Activated CD4-positive, alpha-beta memory T cell treated with anti-CD3 and anti-CD28 coated beads, Interleukin-2, amount 10 ng/mL, durations not matched to agents 7 days and 5 days (primary cell): Measurements from ENCODE around the gene ZCCHC10. TPM values are rescaled to one million over a fixed set of nuclear protein-coding genes. Genes with fewer than 3 reads are reported as not detected.
"Not testable (repeated sequence)": the region's sequence is repeated elsewhere in the genome, so short reads cannot be mapped to it uniquely, and the experiment has no call there.

Experiments
- CTCF ChIA-PET: fragments of 350-600 bp; sonication (Branson Sonifier 250); formaldehyde crosslinking; loops from one replicate; lab custom pipeline; 2021; ENCODE audit warnings: antibody characterized with exemption, inconsistent platforms; lab: Charles Lee
- POLR2A ChIA-PET: fragments of 350-600 bp; sonication (Branson Sonifier 250); formaldehyde crosslinking; loops from one replicate; lab custom pipeline; 2021; ENCODE audit warnings: antibody characterized with exemption; lab: Charles Lee
- DNase-seq: peaks from one replicate; pipeline ENCODE4 v3.0.0-alpha.2; 2020
- H3K27ac Mint-ChIP-seq: one replicate; pipeline ENCODE4 v1.8.0; 2021; ENCODE audit warnings: mild to moderate bottlenecking, mixed read lengths
- H3K27me3 Mint-ChIP-seq: one replicate; pipeline ENCODE4 v1.8.0; 2021; ENCODE audit warnings: mixed read lengths
- H3K36me3 Mint-ChIP-seq: one replicate; pipeline ENCODE4 v1.8.0; 2021; ENCODE audit warnings: low read depth, mixed read lengths
- H3K4me1 Mint-ChIP-seq: one replicate; pipeline ENCODE4 v1.8.0; 2021; ENCODE audit warnings: mixed read lengths
- H3K4me3 Mint-ChIP-seq: one replicate; pipeline ENCODE4 v1.8.0; 2021; ENCODE audit warnings: mild to moderate bottlenecking, mixed read lengths
- H3K9me3 Mint-ChIP-seq: one replicate; pipeline ENCODE4 v1.8.0; 2021; ENCODE audit warnings: mixed read lengths
- total RNA-seq, 2 experiments: library from RNA; stranded (reverse); gene quantifications; one replicate each; pipeline ENCODE4 v1.2.3, GENCODE V29; 2021

Gene ZCCHC10
- total RNA-seq, 2 experiments from 2014 or later = 27.9 to 28.0 TPM

DNA sequence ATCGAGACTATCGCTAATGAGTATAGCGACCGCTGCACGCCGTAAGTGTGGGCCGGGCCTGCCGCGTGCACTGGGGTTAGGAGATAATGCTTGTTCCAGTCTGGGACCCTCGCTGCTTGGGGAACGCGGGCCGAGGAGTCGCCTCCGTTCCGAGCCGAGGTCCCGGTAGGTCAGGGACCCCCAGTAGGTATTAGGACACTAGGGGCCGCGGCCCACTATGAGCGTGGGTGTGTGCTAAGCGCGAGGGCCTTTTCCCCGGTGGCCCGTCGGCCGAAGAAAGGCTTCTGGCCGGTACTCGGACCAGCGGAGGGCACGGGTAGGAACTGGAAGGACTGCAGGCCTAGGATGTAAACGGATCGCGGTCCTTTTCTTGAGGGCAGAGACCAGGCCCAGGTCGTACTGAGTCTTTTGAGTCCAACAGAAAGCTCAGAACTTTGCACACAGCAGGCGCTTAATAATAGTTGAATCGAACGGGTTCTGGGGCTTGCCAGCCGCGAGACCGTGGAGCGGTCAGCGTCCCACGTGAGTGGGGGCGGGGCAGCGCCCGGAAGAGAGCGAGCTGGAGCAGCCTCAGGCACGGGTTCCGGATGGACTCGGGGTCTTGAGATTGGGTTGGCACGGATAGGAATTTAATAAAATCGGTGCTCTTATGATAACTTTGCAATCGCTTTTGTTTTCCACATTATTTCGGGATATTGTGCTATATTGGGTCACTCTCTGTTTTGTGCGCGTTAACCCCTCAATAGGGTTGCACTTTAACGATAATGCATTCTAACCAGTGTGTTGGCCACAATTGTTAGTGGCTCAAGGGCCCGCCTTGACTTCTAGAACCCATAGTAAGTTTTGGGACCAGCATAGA lies 26.2 kb upstream of the ZCCHC10 start:
- ChIA-PET CTCF (interaction anchor here (1.9 to 2.3 kb wide), 2 partner anchors 25 to 90 kb away, joined by 7 to 9 read pairs; partner anchors contain the start of gene AFF4), POLR2A (interaction anchor here (0.9 to 4.0 kb wide), 25 partner anchors 9 to 1173 kb away, joined by 3 to 47 read pairs (median 4); partner anchors contain the start of genes AFF4, GDF9, KIF3A and PPP2CA)
- Mint-ChIP-seq H3K9me3 (no peaks in the 10 kb centered on the region), H3K27me3 (no peaks in the 10 kb centered on the region), H3K27ac (peak overlapping the region; percentile 100), H3K36me3 (peaks cover 23% of the 10 kb centered on the region), H3K4me3 (peak overlapping the region; percentile 97), H3K4me1 (peaks cover 55% of the 10 kb centered on the region)
- DNase-seq = peak; percentile 74

DNA sequence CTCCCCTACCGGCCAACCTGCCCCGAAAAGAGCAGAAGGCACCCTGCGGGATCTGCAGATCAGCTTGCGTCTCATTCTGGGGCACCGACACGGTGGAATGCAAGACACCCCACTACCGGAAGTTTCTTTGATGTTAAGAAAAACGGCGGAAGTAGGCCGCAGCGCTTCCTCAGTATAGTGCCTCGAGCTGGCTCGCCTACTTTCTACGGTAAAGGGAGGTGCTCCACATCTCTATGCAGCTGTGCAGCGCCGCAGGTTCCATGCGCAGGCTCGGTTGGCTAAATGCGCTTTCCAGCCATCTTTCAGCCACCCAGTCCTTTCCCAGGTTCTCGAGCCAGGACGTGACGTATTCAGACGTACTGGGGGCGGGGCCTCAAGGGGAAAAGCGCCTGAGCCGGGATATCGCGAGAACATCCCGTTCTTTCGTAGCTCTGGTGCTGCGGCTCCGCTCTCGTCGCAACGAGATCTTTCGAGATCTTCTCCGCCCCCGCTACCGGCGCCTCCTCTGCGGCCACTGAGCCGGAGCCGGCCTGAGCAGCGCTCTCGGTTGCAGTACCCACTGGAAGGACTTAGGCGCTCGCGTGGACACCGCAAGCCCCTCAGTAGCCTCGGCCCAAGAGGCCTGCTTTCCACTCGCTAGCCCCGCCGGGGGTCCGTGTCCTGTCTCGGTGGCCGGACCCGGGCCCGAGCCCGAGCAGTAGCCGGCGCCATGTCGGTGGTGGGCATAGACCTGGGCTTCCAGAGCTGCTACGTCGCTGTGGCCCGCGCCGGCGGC lies 25.4 kb upstream of the ZCCHC10 start, which contains the start of gene HSPA4:
HSPA4 (plus strand) TSS at position 472 of the 775 bp plus-strand sequence; CDS start at position 710, 238 bp downstream.
- POLR2A ChIA-PET = interaction anchor here (0.9 to 4.0 kb wide), 31 partner anchors 9 to 1174 kb away, joined by 3 to 47 read pairs (median 4); partner anchors contain the start of genes AFF4, GDF9, KIF3A and PPP2CA
- no peaks in the 10 kb centered on the region for H3K9me3 Mint-ChIP-seq
- CTCF ChIA-PET = interaction anchor here (1.9 to 2.3 kb wide), 2 partner anchors 24 to 89 kb away, joined by 7 to 9 read pairs; partner anchors contain the start of gene AFF4
- H3K27ac Mint-ChIP-seq = peak within 1 kb of the TSS; percentile 100
- H3K4me3 Mint-ChIP-seq = peak within 1 kb of the TSS; percentile 97
- peak; percentile 98 for DNase-seq
- H3K27me3 Mint-ChIP-seq = no peaks in the 10 kb centered on the region
- H3K4me1 Mint-ChIP-seq = peaks cover 50% of the 10 kb centered on the region
- H3K36me3 Mint-ChIP-seq = peaks cover 23% of the 10 kb centered on the region

DNA sequence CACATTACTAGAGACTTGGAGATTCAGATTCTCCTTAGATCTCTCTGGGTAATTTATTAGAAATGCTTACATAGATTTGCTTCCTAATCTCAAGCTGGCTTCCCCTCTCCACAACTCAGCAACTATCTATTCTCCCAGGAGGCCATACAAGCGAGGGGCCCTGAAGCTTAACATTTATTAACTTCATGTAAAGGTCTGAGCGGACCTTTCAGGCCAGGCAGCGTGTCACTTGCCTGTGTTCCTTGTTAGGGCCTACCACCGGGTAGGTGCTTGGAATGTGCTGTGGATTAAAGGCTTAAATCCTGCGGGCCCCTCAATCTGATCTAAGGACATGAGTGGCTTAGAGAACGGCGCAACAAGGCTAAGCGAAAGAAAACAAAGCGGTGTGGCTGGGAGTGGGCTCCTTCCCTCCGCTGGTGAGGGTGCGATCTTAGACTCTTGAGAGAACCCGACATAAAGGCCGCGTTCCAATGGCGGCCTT lies 24.8 kb upstream of the ZCCHC10 start:
- H3K27ac Mint-ChIP-seq = peak overlapping the region; percentile 100
- peak overlapping the region; percentile 97 for H3K4me3 Mint-ChIP-seq
- no peak for DNase-seq
- CTCF ChIA-PET = interaction anchor here (1.9 to 2.3 kb wide), 2 partner anchors 23 to 88 kb away, joined by 7 to 9 read pairs; partner anchors contain the start of gene AFF4
- H3K9me3 Mint-ChIP-seq = no peaks in the 10 kb centered on the region
- POLR2A ChIA-PET = interaction anchor here (0.9 to 4.0 kb wide), 26 partner anchors 8 to 1175 kb away, joined by 3 to 47 read pairs (median 4); partner anchors contain the start of genes AFF4, GDF9, PPP2CA and SKP1
- H3K4me1 Mint-ChIP-seq = peaks cover 49% of the 10 kb centered on the region
- no peaks in the 10 kb centered on the region for H3K27me3 Mint-ChIP-seq
- H3K36me3 Mint-ChIP-seq = peaks cover 23% of the 10 kb centered on the region

DNA sequence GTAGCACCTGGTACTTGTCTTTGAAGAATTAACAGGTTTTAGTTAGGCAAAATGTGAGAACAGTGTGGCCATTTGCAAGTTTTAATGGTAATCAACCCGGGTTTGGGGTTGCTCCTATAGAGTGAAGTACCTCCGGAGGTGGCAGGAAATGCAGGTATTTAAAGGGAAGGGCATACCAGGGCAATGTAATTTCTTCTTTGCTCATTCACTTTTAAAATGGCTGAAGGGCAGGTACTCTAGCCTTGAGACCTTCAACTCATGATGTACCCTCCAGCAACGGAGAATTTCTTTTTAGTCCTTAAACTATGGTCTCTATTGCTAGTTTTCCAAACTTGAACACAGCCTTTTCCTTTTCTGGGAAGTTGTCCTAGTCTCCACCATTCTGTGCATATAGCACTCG lies 24.2 kb upstream of the ZCCHC10 start:
- H3K36me3 Mint-ChIP-seq = peaks cover 23% of the 10 kb centered on the region
- H3K9me3 Mint-ChIP-seq = no peaks in the 10 kb centered on the region
- peak overlapping the region; percentile 100 for H3K27ac Mint-ChIP-seq
- H3K4me3 Mint-ChIP-seq = peak overlapping the region; percentile 97
- CTCF ChIA-PET = no interaction called here
- peaks cover 45% of the 10 kb centered on the region for H3K4me1 Mint-ChIP-seq
- POLR2A ChIA-PET = interaction anchor here (1.0 to 4.0 kb wide), 12 partner anchors 12 to 184 kb away, joined by 3 to 47 read pairs (median 8); partner anchors contain the start of genes AFF4, GDF9, UQCRQ and ZCCHC10
- DNase-seq = no peak
- H3K27me3 Mint-ChIP-seq = no peaks in the 10 kb centered on the region

DNA sequence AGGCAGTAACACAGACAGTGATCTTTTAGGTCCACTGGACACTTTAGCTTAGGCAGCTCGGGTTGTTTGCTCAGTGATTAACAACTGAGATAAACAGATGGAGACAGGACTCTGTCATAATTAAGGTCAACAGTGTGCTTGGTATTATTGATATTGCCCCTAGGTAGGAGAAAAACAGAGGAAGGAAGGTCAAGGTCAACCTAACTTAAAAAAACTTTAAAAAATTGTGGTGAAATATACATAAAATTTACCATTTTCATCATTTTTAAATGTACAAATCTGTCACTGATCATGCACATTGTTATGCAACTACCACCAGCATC lies 23.3 kb upstream of the ZCCHC10 start:
- CTCF ChIA-PET = no interaction called here
- H3K4me1 Mint-ChIP-seq = peaks cover 37% of the 10 kb centered on the region
- POLR2A ChIA-PET = interaction anchor here (1.3 to 4.0 kb wide), 2 partner anchors 18 to 86 kb away, joined by 5 to 42 read pairs; partner anchors contain the start of gene AFF4
- H3K27ac Mint-ChIP-seq = peak overlapping the region; percentile 34
- peaks cover 22% of the 10 kb centered on the region for H3K36me3 Mint-ChIP-seq
- no peak overlapping the region for H3K4me3 Mint-ChIP-seq
- no peaks in the 10 kb centered on the region for H3K9me3 Mint-ChIP-seq
- DNase-seq = no peak
- no peaks in the 10 kb centered on the region for H3K27me3 Mint-ChIP-seq

DNA sequence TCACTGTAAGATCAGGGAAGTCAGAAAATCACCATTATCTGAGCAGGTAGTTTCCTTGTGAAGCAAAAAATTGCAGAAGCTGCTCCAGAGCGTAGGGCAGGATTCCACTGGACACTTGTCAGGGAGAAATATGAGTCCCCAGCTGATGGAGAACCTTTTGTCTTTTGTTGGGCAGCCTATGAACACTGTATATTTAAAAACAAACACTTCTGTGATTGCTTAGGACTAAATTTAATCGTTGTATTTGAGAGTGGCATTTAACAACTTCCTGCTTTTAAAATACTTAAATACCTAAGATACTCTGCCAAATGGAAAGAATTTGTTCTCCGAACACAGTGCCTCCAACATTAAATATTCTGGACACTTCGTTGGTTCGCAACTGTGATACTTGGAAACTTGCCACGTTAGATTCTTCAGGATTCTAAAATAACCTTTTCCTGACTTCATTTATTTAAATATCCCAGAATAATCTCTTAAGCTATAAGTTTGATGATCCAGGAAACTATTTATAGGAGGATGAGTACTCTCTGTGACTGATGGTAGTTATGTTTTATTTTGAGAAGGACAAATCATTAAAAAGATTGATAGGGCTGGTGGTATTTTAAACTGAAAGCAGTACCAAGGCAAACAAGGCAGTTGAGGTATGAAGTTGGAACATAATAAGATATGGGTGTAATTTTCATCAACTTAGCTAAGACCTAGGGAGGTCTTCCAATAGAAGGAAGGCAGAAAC lies 22.8 kb upstream of the ZCCHC10 start:
- no peak for DNase-seq
- ChIA-PET POLR2A (interaction anchor here (1.3 to 4.0 kb wide), 3 partner anchors 18 to 85 kb away, joined by 5 to 42 read pairs (median 6); partner anchors contain the start of gene AFF4), CTCF (no interaction called here)
- H3K4me1 Mint-ChIP-seq = peaks cover 32% of the 10 kb centered on the region
- H3K27ac Mint-ChIP-seq = no peak overlapping the region
- no peak overlapping the region for H3K4me3 Mint-ChIP-seq
- H3K9me3 Mint-ChIP-seq = no peaks in the 10 kb centered on the region
- peaks cover 19% of the 10 kb centered on the region for H3K36me3 Mint-ChIP-seq
- no peaks in the 10 kb centered on the region for H3K27me3 Mint-ChIP-seq

DNA sequence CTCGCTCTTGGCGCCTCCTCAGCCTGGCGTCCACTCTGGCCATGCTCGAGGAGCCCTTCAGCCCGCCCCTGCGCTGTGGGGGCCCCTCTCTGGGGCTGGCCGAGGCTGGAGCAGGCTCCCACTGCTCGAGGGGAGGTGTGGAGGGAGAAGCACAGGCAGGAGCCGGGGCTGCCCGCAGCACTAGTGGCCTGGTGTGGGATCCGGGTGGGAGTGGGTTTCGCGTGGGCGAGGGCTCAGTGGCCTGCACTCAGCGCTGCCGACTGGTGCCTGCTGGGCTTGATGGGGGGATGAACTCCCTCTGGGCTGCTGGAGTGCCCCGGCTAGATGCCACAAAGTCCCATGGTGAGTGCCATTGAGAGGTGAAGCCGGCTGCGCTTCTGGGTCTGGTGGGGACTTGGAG lies 21.1 kb upstream of the ZCCHC10 start:
- Mint-ChIP-seq H3K36me3 (peaks cover 12% of the 10 kb centered on the region), H3K4me3 (no peak overlapping the region), H3K27me3 (no peaks in the 10 kb centered on the region), H3K27ac (no peak overlapping the region), H3K4me1 (peaks cover 19% of the 10 kb centered on the region), H3K9me3 (no peaks in the 10 kb centered on the region)
- CTCF ChIA-PET = no interaction called here
- POLR2A ChIA-PET = interaction anchor here (1.1 kb wide), 1 partner anchor 22 kb away, joined by 3 read pairs; no protein-coding TSS in a partner anchor
- DNase-seq = no peak

DNA sequence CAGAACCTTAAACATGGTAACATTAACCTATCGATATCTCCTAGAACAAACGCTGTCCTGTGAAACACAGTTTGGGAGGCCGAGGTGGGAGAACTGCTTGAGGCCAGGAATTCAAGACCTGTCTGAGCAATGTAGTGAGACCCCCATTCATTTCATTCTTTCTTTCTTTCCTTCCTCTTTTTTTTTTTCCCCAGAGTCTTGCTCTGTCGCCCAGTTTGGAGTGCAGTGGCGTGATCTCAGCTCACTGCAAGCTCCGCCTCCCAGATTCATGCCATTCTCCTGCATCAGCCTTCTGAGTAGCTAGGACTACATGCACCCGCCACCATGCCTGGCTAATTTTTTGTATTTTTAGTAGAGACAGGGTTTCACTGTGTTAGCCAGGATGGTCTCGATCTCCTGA lies 20.2 kb upstream of the ZCCHC10 start:
- H3K36me3 Mint-ChIP-seq, CTCF ChIA-PET, DNase-seq, H3K4me3 Mint-ChIP-seq, H3K9me3 Mint-ChIP-seq, H3K27me3 Mint-ChIP-seq, POLR2A ChIA-PET, H3K27ac Mint-ChIP-seq: not testable (repeated sequence)
- peaks cover 19% of the 10 kb centered on the region for H3K4me1 Mint-ChIP-seq

DNA sequence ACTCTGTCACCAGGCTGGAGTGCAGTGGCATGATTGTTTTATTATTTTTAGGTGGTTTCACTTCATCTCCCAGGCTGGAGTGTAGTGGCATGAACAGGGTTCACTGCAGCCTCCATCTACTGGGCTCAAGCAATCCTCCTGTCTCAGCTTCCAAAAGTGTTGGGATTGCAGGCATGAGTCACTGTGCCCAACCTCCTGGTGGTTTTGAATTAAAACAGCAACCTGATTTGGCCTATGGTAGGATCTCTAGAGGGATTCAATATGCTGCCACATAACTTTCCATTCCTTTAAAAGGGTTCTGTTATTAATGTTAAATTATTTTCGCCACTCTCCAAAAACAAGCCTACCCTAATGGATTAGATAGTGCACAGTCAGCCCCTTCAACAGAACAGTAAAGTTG lies 15.6 kb upstream of the ZCCHC10 start:
- Mint-ChIP-seq H3K36me3 (no peaks in the 10 kb centered on the region), H3K27ac (no peak overlapping the region), H3K4me1 (no peaks in the 10 kb centered on the region), H3K27me3 (no peaks in the 10 kb centered on the region), H3K9me3 (no peaks in the 10 kb centered on the region), H3K4me3 (no peak overlapping the region)
- DNase-seq = no peak
- ChIA-PET POLR2A (interaction anchor here (1.7 to 2.1 kb wide), 2 partner anchors 10 kb away, joined by 4 to 9 read pairs; partner anchors contain the start of gene HSPA4), CTCF (no interaction called here)

DNA sequence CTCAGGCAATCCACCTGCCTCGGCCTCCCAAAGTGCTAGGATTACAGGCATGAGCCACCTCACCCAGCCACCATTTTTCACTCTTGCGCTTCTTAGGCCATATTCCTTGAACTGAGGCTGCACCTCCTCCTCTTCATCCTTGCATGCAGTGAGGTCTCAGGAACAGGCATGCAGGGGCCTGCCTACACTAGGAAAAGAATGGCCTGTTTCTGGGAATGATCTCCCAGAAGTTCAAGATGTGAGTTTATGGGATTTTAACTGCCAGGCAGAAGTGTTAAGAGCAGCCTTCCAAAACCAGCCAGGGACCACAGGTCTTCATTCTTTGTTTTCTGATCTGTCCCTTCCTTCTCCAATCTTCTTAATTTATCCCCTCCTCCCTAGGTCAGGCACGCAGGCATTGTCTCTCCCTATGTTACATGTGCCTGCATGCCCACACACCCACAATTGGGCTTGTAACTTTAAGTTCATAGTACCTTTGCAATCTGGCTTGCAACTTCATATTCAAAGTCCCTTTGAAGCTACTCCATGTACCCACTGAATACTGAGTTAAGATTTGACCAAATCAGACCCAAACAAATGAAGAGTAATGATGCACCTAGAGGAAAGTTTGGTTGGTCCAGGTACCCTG lies 14.9 kb upstream of the ZCCHC10 start:
- Mint-ChIP-seq H3K27me3 (no peaks in the 10 kb centered on the region), H3K4me3 (no peak overlapping the region), H3K36me3 (no peaks in the 10 kb centered on the region), H3K27ac (no peak overlapping the region), H3K9me3 (no peaks in the 10 kb centered on the region), H3K4me1 (no peaks in the 10 kb centered on the region)
- POLR2A ChIA-PET = interaction anchor here (1.7 kb wide), 1 partner anchor 10 kb away, joined by 4 read pairs; the partner anchor contains the start of gene HSPA4
- DNase-seq = no peak
- CTCF ChIA-PET = no interaction called here

DNA sequence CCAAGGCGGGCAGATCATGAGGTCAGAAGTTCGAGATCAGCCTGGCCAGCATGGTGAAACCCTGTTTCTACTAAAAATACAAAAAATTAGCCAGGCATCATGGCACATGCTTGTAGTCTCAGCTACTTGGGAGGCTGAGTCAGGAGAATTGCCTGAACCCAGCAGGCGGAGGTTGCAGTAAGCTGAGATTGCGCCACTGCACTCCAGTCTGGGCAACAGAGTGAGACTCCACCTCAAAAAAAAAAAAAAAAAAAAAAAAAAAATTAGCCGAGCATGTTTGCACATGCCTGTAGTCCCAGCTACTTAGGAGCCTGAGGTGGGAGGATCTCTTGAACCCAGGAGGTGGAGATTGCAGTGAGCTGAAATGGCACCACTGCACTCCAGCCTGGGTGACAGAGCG lies 10.3 kb upstream of the ZCCHC10 start:
- H3K9me3 Mint-ChIP-seq, H3K36me3 Mint-ChIP-seq, H3K4me1 Mint-ChIP-seq, H3K4me3 Mint-ChIP-seq, DNase-seq, POLR2A ChIA-PET, CTCF ChIA-PET, H3K27ac Mint-ChIP-seq, H3K27me3 Mint-ChIP-seq: not testable (repeated sequence)
